H1 (cell line): Measurements from ENCODE around the gene CDK15. TPM values are rescaled to one million over a fixed set of nuclear protein-coding genes. Genes with fewer than 3 reads are reported as not detected.

Experiments
- CTCF ChIA-PET: fragments of 300-600 bp; sonication (Branson Sonifier 250); formaldehyde crosslinking; loops from one replicate; lab custom pipeline; 2021; ENCODE audit not compliant: partially characterized antibody; lab: Charles Lee
- POLR2A ChIA-PET: fragments of 300-600 bp; sonication (Branson Sonifier 250); formaldehyde crosslinking; loops from one replicate; lab custom pipeline; 2021; ENCODE audit warnings: inconsistent platforms; ENCODE audit not compliant: partially characterized antibody; lab: Charles Lee
- DNase-seq, 2 experiments: peaks; one replicate each; pipeline versions ENCODE4 v3.0.0 to v3.0.0-alpha.2; 2010 to 2022; ENCODE audit warnings: low spot score in 2 of 2, low read depth in 1 of 2, mixed read lengths in 1 of 2
- FAIRE-seq: peaks from 2 replicates; lab custom pipeline; 2011; peaks lifted over from hg19 to GRCh38; lab: Jason Lieb, UNC
- H2AFZ ChIP-seq: 2 replicates; pipeline ENCODE4 v1.8.1; 2012; ENCODE audit warnings: low read length, inconsistent platforms
- H2AK5ac ChIP-seq: 2 replicates; pipeline ENCODE4 v1.6.1; 2013; ENCODE audit warnings: low read depth, low read length
- H2BK120ac ChIP-seq: replicated peaks from 2 replicates; pipeline ENCODE3; 2013; ENCODE audit warnings: low read depth, low read length, inconsistent platforms
- H2BK12ac ChIP-seq: 2 replicates; pipeline ENCODE4 v1.6.1; 2013; ENCODE audit warnings: low read depth, low read length
- H2BK15ac ChIP-seq: 2 replicates; pipeline ENCODE4 v1.6.1; 2013; ENCODE audit warnings: low read length
- H2BK20ac ChIP-seq: 2 replicates; pipeline ENCODE4 v1.6.1; 2013; ENCODE audit warnings: low read length
- H2BK5ac ChIP-seq: 2 replicates; pipeline ENCODE4 v1.6.1; 2013; ENCODE audit warnings: low read depth, low read length
- H3K14ac ChIP-seq: 2 replicates; pipeline ENCODE4 v1.6.1; 2013; ENCODE audit warnings: inconsistent platforms; ENCODE audit not compliant: insufficient read length
- H3K18ac ChIP-seq: 2 replicates; pipeline ENCODE4 v1.6.1; 2013; ENCODE audit warnings: low read length; ENCODE audit errors: extremely low read depth
- H3K23ac ChIP-seq: 2 replicates; pipeline ENCODE4 v1.6.1; 2013; ENCODE audit warnings: inconsistent platforms; ENCODE audit not compliant: insufficient read length
- H3K23me2 ChIP-seq: 2 replicates; pipeline ENCODE4 v1.6.1; 2013; ENCODE audit warnings: low read depth, low read length
- H3K27ac ChIP-seq: 2 replicates; pipeline ENCODE4 v1.6.1; 2011; ENCODE audit warnings: low read depth, low read length, inconsistent platforms
- H3K27me3 ChIP-seq, 4 experiments: replicated peaks in 1 of 4; 1 replicate in 1 of 4; 2 replicates in 3 of 4; pipeline versions ENCODE4 v1.6.1 to v1.8.1; 2011 to 2013; ENCODE audit warnings: low read length in 3 of 4, mild to moderate bottlenecking in 3 of 4, inconsistent platforms in 2 of 4, mixed read lengths in 2 of 4, moderate library complexity in 1 of 4; ENCODE audit not compliant: control insufficient read depth in 3 of 4, insufficient read depth in 3 of 4; ENCODE audit errors: extremely low read depth in 1 of 4
- H3K36me3 ChIP-seq, 4 experiments: 2 replicates each; pipeline versions ENCODE4 v1.6.1 to v1.8.1; 2011 to 2013; ENCODE audit warnings: mild to moderate bottlenecking in 4 of 4, low read length in 3 of 4, moderate library complexity in 2 of 4, control low read depth in 1 of 4, inconsistent platforms in 1 of 4; ENCODE audit not compliant: insufficient read depth in 4 of 4, control insufficient read depth in 2 of 4
- H3K4ac ChIP-seq: replicated peaks from 2 replicates; pipeline ENCODE3; 2013; ENCODE audit warnings: low read length, low read depth, mixed read lengths, inconsistent platforms; ENCODE audit not compliant: insufficient read length
- H3K4me1 ChIP-seq, 4 experiments: replicated peaks in 1 of 4; 1 replicate in 1 of 4; 2 replicates in 3 of 4; pipeline versions ENCODE4 v1.6.1 to v1.8.1; 2011 to 2013; ENCODE audit warnings: low read length in 3 of 4, inconsistent platforms in 2 of 4, mixed read lengths in 1 of 4; ENCODE audit not compliant: insufficient read depth in 4 of 4, control insufficient read depth in 3 of 4
- H3K4me2 ChIP-seq, 2 experiments: 2 replicates each; pipeline versions ENCODE4 v1.6.1 to v1.8.1; 2011 to 2013; ENCODE audit warnings: low read depth in 2 of 2, low read length in 2 of 2, control low read depth in 1 of 2, inconsistent platforms in 1 of 2, mild to moderate bottlenecking in 1 of 2; ENCODE audit not compliant: insufficient read depth in 1 of 2
- H3K4me3 ChIP-seq, 4 experiments: fragments of 200-600, 300-600 bp in 1 of 4; sonication (generic), shearing (Covaris generic), sonication (Bioruptor Twin) in 1 of 4; 2 replicates each; pipeline versions ENCODE4 v1.5.1 to v1.8.1; 2011 to 2016; ENCODE audit warnings: low read length in 4 of 4, low read depth in 3 of 4, control low read depth in 2 of 4, inconsistent platforms in 2 of 4, mild to moderate bottlenecking in 2 of 4, mixed read lengths in 1 of 4, moderate library complexity in 1 of 4; ENCODE audit not compliant: insufficient read depth in 2 of 4; ENCODE audit errors: extremely low read depth in 1 of 4
- H3K56ac ChIP-seq: replicated peaks from 2 replicates; pipeline ENCODE3; 2013; ENCODE audit warnings: low read depth, mild to moderate bottlenecking, mixed read lengths, low read length, inconsistent platforms; ENCODE audit not compliant: insufficient read length
- H3K79me1 ChIP-seq: 2 replicates; pipeline ENCODE4 v1.6.1; 2013; ENCODE audit warnings: low read depth, low read length, control low read depth
- H3K79me2 ChIP-seq, 2 experiments: 2 replicates each; pipeline versions ENCODE4 v1.6.1 to v1.8.1; 2012 to 2013; ENCODE audit warnings: low read length in 2 of 2, mild to moderate bottlenecking in 2 of 2, inconsistent platforms in 1 of 2; ENCODE audit not compliant: insufficient read depth in 2 of 2, control insufficient read depth in 1 of 2
- H3K9ac ChIP-seq, 4 experiments: replicated peaks in 1 of 4; 1 replicate in 1 of 4; 2 replicates in 3 of 4; pipeline versions ENCODE4 v1.6.1 to v1.8.1; 2011 to 2013; ENCODE audit warnings: low read depth in 3 of 4, low read length in 3 of 4, control low read depth in 2 of 4, mild to moderate bottlenecking in 2 of 4, moderate library complexity in 2 of 4, inconsistent platforms in 1 of 4; ENCODE audit errors: extremely low read depth in 1 of 4
- H3K9me3 ChIP-seq, 2 experiments: 2 replicates each; pipeline versions ENCODE4 v1.6.1 to v1.8.1; 2012 to 2013; ENCODE audit warnings: mild to moderate bottlenecking in 2 of 2, moderate library complexity in 2 of 2, control low read depth in 1 of 2, inconsistent platforms in 1 of 2, low read depth in 1 of 2, low read length in 1 of 2, mixed read lengths in 1 of 2; ENCODE audit not compliant: insufficient read depth in 2 of 2
- H4K20me1 ChIP-seq, 2 experiments: replicated peaks in 1 of 2; 2 replicates each; pipeline versions ENCODE3 to v1.8.1; 2011 to 2013; ENCODE audit warnings: inconsistent platforms in 2 of 2, low read length in 2 of 2, mild to moderate bottlenecking in 1 of 2; ENCODE audit not compliant: insufficient read depth in 2 of 2, control insufficient read depth in 1 of 2
- H4K5ac ChIP-seq: 2 replicates; pipeline ENCODE4 v1.6.1; 2013; ENCODE audit warnings: low read length, low read depth, mixed read lengths, inconsistent platforms; ENCODE audit not compliant: insufficient read length
- H4K8ac ChIP-seq: 2 replicates; pipeline ENCODE4 v1.8.0; 2013; ENCODE audit warnings: mild to moderate bottlenecking, moderate library complexity, low read length, inconsistent platforms; ENCODE audit not compliant: insufficient read depth; ENCODE audit errors: extremely low read depth
- H4K91ac ChIP-seq: replicated peaks from 2 replicates; pipeline ENCODE3; 2013; ENCODE audit warnings: low read length, mixed read lengths, inconsistent platforms; ENCODE audit not compliant: insufficient read length
- ATF2 ChIP-seq: IDR thresholded peaks from 2 replicates; pipeline ENCODE4 v1.6.1; 2012; ENCODE audit warnings: low read length, inconsistent platforms
- EP300 ChIP-seq, 2 experiments: IDR thresholded peaks; 1 replicate in 1 of 2; 2 replicates in 1 of 2; pipeline ENCODE4 v1.6.1; 2011 to 2012; ENCODE audit warnings: low read depth in 2 of 2, low read length in 2 of 2, mild to moderate bottlenecking in 2 of 2, borderline replicate concordance in 1 of 2, inconsistent platforms in 1 of 2, moderate library complexity in 1 of 2
- FOSL1 ChIP-seq: IDR thresholded peaks from 2 replicates; pipeline ENCODE4 v1.6.1; 2011; ENCODE audit warnings: mild to moderate bottlenecking, low read depth, low read length, moderate library complexity; ENCODE audit not compliant: insufficient read depth
- GABPA ChIP-seq: IDR thresholded peaks from 2 replicates; pipeline ENCODE4 v1.6.1; 2011; ENCODE audit warnings: mild to moderate bottlenecking, low read length, moderate library complexity, borderline replicate concordance; ENCODE audit not compliant: insufficient read depth
- HDAC2 ChIP-seq, 2 experiments: fragments of 300-600 bp in 1 of 2; sonication (generic) in 1 of 2; IDR thresholded peaks; 2 replicates each; pipeline ENCODE4 v1.6.1; 2011 to 2012; ENCODE audit warnings: low read depth in 2 of 2, low read length in 2 of 2, mild to moderate bottlenecking in 2 of 2, moderate library complexity in 2 of 2, borderline replicate concordance in 1 of 2, inconsistent platforms in 1 of 2
- HDAC6 ChIP-seq: IDR thresholded peaks from one replicate; pipeline ENCODE4 v1.7.1; 2012; ENCODE audit warnings: low read depth, mild to moderate bottlenecking, inconsistent platforms, low read length, moderate library complexity
- RNF2 ChIP-seq: fragments of 200-900, 300-1000 bp; sonication (generic); IDR thresholded peaks from 2 replicates; pipeline ENCODE4 v1.7.1; 2016; ENCODE audit warnings: borderline replicate concordance, low read depth, mild to moderate bottlenecking, antibody characterized with exemption, low read length; ENCODE audit not compliant: poor library complexity, severe bottlenecking; ENCODE audit errors: missing control alignments
- WGBS, 2 experiments: shearing (Covaris generic) in 1 of 2; methylation state at CpG; one replicate each; pipeline versions ENCODE4 v1.1.6 to v1.1.7; 2013 to 2015; ENCODE audit warnings: low lambda C conversion rate in 2 of 2, mixed read lengths in 2 of 2, inconsistent platforms in 1 of 2, low coverage in 1 of 2, missing lambda C conversion rate in 1 of 2; ENCODE audit not compliant: insufficient replicate concordance in 2 of 2, insufficient coverage in 1 of 2, insufficient read length in 1 of 2; ENCODE audit errors: extremely low coverage in 1 of 2, missing lambda C conversion rate in 1 of 2; 5-methylcytosine and 5-hydroxymethylcytosine counted together
- polyA plus RNA-seq, 7 experiments: library from polyadenylated mRNA; depleted of rRNA in 3 of 7; stranded (reverse) in 5 of 7; unstranded in 2 of 7; fragments of >200 nt in 5 of 7; fragments of 200-250 nt in 2 of 7; gene quantifications; 1 replicate in 5 of 7; 2 replicates in 1 of 7; 4 replicates in 1 of 7; pipeline versions ENCODE4 v1.2.1 to v1.2.3, GENCODE V29; 2011 to 2013; ENCODE audit warnings: missing spikeins in 2 of 7, mixed read lengths in 2 of 7
- total RNA-seq: library from RNA; stranded (reverse); fragmentation: NEBNext Ultra II Directional; extraction: Animal tissue kit (Norgen Biotek cat#: 25700); gene quantifications from 2 replicates; pipeline ENCODE4 v1.2.1, GENCODE V29; 2021

CDK15 gene
- total and polyA plus RNA-seq, 2 of the 8 experiments (the other 6 are each of a cell fraction or from before 2014, with no cell fraction given), result 0.03 TPM; not detected in 1

GRCh38 chr2:201926067-201926466 lies 119.7 kb downstream of the CDK15 start:
- Histone ChIP-seq H2BK120ac (no peak overlapping the region), H2BK5ac (no peak overlapping the region), H4K20me1 (no peaks in the 10 kb centered on the region), H4K5ac (no peak overlapping the region), H3K9me3 (no peaks in the 10 kb centered on the region), H2AFZ (no peak overlapping the region), H3K18ac (no peak overlapping the region), H3K36me3 (no peaks in the 10 kb centered on the region), H3K4me1 (peaks cover 5 to 26% (median 13%) of the 10 kb centered on the region in 4 experiments), H4K8ac (no peak overlapping the region), H3K23me2 (no peaks in the 10 kb centered on the region), H3K79me1 (no peaks in the 10 kb centered on the region), H2BK15ac (no peak overlapping the region), H3K4me2 (no peak overlapping the region), H4K91ac (no peak overlapping the region), H2BK12ac (no peak overlapping the region), H3K56ac (no peak overlapping the region), H3K79me2 (no peaks in the 10 kb centered on the region), H2AK5ac (no peak overlapping the region), H3K9ac (no peak overlapping the region), H3K4me3 (no peak overlapping the region), H2BK20ac (no peak overlapping the region), H3K14ac (no peak overlapping the region), H3K23ac (no peak overlapping the region), H3K27ac (no peak overlapping the region), H3K4ac (no peak overlapping the region), H3K27me3 (no peaks in the 10 kb centered on the region)
- DNase-seq (no peak), FAIRE-seq (no peak)
- ChIA-PET CTCF (interaction anchor here (0.7 to 1.0 kb wide), 2 partner anchors 10 to 12 kb away, joined by 3 read pairs; no protein-coding TSS in a partner anchor), POLR2A (interaction anchor here (0.8 kb wide), 1 partner anchor 16 kb away, joined by 3 read pairs; no protein-coding TSS in a partner anchor)
- no peak for TF ChIP-seq EP300 (IDR thresholded peaks at IDR 0.05; ENCODE audit: borderline replicate concordance in 1 of 2, low read depth in 2 of 2, low read length in 2 of 2)
- no peak for TF ChIP-seq ATF2
- no peak for TF ChIP-seq HDAC6
- no peak for TF ChIP-seq RNF2
- TF ChIP-seq FOSL1, result no peak
- TF ChIP-seq GABPA, result no peak
- TF ChIP-seq HDAC2 (IDR thresholded peaks at IDR 0.05; ENCODE audit: borderline replicate concordance in 1 of 2, low read depth in 2 of 2, low read length in 2 of 2), result no peak
- 90% methylated on average over 3 of the region's 3 CpGs; no CpG with 5 or more reads in 1 of the 2 experiments for WGBS, 2 experiments
